C4-2B (cell line): Measurements from ENCODE around the gene APPBP2.

Experiments used
- H3K27ac ChIP-seq: fragments of 450-650 bp; 2 replicates; pipeline ENCODE4 v1.5.1; 2017
- ZFX ChIP-seq: fragments of 450-650 bp; IDR thresholded peaks from 2 replicates; pipeline ENCODE4 v1.6.1; 2017
- TF ChIP-seq, protein P1 (sequence below): fragments of 450-650 bp; conservative IDR thresholded peaks from 2 replicates; pipeline ENCODE4 v1.5.1; 2017; ENCODE audit warnings: mild to moderate bottlenecking

Gene APPBP2

DNA sequence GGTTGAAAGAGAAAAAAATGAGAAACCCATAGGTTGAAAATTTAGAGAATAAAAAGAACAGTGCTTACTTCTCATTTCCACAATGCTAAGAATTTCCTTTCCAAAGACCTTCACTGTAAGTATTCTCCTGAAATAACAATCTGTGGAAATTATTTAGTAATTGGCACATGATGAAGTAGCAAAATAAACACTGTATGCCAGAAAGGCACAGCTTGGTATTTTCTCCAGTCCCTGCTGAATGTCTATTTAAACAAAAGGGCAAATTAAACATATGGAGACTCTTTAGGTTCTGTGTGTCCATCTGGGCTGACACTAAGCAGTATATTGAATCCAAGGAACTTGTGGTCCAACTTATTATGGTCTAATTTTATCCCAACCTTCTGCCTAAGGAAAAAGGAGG lies 57.7 kb downstream of the APPBP2 start:
- no peak for TF ChIP-seq ZFX
- TF ChIP-seq, protein P1, sequence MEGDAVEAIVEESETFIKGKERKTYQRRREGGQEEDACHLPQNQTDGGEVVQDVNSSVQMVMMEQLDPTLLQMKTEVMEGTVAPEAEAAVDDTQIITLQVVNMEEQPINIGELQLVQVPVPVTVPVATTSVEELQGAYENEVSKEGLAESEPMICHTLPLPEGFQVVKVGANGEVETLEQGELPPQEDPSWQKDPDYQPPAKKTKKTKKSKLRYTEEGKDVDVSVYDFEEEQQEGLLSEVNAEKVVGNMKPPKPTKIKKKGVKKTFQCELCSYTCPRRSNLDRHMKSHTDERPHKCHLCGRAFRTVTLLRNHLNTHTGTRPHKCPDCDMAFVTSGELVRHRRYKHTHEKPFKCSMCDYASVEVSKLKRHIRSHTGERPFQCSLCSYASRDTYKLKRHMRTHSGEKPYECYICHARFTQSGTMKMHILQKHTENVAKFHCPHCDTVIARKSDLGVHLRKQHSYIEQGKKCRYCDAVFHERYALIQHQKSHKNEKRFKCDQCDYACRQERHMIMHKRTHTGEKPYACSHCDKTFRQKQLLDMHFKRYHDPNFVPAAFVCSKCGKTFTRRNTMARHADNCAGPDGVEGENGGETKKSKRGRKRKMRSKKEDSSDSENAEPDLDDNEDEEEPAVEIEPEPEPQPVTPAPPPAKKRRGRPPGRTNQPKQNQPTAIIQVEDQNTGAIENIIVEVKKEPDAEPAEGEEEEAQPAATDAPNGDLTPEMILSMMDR = no peak
- H3K27ac ChIP-seq = no peak overlapping the region

- no peak overlapping the region for H3K27ac ChIP-seq
- TF ChIP-seq, protein P1 = no peak
- TF ChIP-seq ZFX = no peak
Observed at GRCh38 chr17:60464343-60464742, 61.7 kb downstream of the APPBP2 start.

DNA sequence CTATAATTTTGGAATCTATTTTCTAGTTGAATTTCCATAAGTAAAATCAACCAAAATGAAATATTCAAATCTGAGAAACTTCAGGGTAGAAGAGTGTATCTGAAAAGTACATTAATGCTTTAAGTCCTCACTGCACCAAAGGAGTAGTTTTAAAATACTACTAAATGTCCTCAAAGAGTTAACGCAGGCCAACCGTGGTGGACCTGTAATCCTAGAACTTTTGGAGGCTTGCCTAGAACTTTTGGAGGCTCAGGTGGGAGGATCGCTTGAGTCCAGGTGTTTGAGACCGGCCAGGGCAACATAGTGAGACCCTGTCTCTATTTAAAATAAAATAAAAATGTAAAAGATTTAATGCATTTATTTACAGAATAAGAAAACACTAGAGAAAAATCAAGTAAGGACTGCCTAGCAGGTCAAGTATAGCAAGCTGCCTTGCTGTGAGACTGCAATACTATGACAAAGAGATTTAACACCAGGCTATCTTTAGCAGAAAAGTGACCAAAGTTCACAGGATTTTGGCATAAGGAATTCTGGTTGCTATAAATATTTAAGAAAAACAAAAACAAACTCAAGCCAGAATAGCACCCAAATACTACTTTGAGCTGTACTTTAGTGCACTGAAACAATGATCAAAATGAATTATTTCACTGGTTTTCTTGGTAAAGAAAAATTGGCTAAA lies 62.7 kb downstream of the APPBP2 start:
- no peak overlapping the region for H3K27ac ChIP-seq
- TF ChIP-seq, protein P1 = no peak
- no peak for TF ChIP-seq ZFX

GRCh38 chr17:60461584-60461983 lies 64.5 kb downstream of the APPBP2 start:
- TF ChIP-seq ZFX = no peak
- TF ChIP-seq, protein P1 = no peak
- H3K27ac ChIP-seq = no peak overlapping the region

- H3K27ac ChIP-seq = no peak overlapping the region
- TF ChIP-seq, protein P1 = no peak
- no peak for TF ChIP-seq ZFX
Observed at GRCh38 chr17:60457148-60457547, 68.9 kb downstream of the APPBP2 start.

DNA sequence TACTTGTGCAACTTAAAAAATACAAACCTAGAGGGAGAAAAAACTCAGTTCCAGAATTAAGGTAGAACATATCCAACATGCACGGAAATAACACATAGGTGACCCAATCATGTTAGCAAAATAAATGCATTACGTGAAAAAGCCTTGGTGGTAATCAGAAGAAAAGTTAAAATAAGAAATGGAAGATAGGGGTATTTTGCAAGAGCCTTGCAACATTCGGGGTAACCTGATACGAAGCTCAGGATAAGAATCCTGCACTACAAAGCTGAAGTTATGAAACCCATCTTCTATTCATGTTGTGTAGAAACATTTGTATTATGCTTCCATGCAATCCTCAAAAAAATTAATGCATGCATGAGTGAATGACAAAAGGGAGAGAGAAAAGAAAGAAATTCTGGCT lies 70.7 kb downstream of the APPBP2 start:
- H3K27ac ChIP-seq = no peak overlapping the region
- no peak for TF ChIP-seq ZFX

GRCh38 chr17:60451965-60452364 lies 74.1 kb downstream of the APPBP2 start:
- no peak overlapping the region for H3K27ac ChIP-seq
- no peak for TF ChIP-seq ZFX
- TF ChIP-seq, protein P1 = no peak

- TF ChIP-seq, protein P1 = no peak
- TF ChIP-seq ZFX = no peak
Observed at GRCh38 chr17:60451071-60451470, 75.0 kb downstream of the APPBP2 start.

More at GRCh38 chr17:60451071-60451470, 75.0 kb downstream of the APPBP2 start:
- no peak overlapping the region for H3K27ac ChIP-seq
